HL-60 (cell line): ENCODE measurements around the gene ITPK1.

Experiments used
- GABPA ChIP-seq: IDR thresholded peaks from 2 replicates; pipeline ENCODE4 v1.6.1; 2012; ENCODE audit warnings: low read depth
- POLR2AphosphoS5 ChIP-seq: IDR thresholded peaks from 2 replicates; pipeline ENCODE4 v1.6.1; 2012; ENCODE audit warnings: low read depth
- SPI1 ChIP-seq: IDR thresholded peaks from 2 replicates; pipeline ENCODE4 v1.6.1; 2012; ENCODE audit warnings: low read depth, mild to moderate bottlenecking, borderline replicate concordance
- TF ChIP-seq, protein P1 (sequence below): IDR thresholded peaks from one replicate; pipeline ENCODE4 v1.5.1; 2011; ENCODE audit warnings: low read length, control low read depth, inconsistent platforms; ENCODE audit not compliant: insufficient read depth
- TF ChIP-seq, protein P2 (sequence below): IDR thresholded peaks from 2 replicates; pipeline ENCODE4 v1.6.1; 2012; ENCODE audit warnings: low read depth; ENCODE audit not compliant: insufficient replicate concordance

DNA sequence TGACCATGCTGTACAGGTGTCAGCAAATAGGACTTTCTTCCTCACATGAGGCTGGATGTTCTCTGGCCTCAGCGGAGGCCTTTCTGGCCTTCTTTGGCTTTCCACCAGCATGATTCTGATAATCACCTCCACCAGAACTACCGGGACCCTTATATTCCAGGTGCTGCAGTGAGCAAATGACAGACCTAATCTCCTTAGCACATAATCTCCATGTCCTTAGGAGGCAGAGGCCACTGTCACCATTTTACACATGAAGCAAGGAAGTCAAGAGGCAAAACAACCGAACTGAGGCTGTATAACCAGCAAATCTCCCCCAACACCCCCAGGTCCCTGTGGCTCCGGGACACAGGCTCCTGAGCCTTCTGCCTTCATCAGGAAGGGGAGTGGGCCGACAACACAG, 91.2 kb downstream of the ITPK1 start:
- TF ChIP-seq, protein P1, sequence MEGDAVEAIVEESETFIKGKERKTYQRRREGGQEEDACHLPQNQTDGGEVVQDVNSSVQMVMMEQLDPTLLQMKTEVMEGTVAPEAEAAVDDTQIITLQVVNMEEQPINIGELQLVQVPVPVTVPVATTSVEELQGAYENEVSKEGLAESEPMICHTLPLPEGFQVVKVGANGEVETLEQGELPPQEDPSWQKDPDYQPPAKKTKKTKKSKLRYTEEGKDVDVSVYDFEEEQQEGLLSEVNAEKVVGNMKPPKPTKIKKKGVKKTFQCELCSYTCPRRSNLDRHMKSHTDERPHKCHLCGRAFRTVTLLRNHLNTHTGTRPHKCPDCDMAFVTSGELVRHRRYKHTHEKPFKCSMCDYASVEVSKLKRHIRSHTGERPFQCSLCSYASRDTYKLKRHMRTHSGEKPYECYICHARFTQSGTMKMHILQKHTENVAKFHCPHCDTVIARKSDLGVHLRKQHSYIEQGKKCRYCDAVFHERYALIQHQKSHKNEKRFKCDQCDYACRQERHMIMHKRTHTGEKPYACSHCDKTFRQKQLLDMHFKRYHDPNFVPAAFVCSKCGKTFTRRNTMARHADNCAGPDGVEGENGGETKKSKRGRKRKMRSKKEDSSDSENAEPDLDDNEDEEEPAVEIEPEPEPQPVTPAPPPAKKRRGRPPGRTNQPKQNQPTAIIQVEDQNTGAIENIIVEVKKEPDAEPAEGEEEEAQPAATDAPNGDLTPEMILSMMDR = no peak
- TF ChIP-seq, protein P2, sequence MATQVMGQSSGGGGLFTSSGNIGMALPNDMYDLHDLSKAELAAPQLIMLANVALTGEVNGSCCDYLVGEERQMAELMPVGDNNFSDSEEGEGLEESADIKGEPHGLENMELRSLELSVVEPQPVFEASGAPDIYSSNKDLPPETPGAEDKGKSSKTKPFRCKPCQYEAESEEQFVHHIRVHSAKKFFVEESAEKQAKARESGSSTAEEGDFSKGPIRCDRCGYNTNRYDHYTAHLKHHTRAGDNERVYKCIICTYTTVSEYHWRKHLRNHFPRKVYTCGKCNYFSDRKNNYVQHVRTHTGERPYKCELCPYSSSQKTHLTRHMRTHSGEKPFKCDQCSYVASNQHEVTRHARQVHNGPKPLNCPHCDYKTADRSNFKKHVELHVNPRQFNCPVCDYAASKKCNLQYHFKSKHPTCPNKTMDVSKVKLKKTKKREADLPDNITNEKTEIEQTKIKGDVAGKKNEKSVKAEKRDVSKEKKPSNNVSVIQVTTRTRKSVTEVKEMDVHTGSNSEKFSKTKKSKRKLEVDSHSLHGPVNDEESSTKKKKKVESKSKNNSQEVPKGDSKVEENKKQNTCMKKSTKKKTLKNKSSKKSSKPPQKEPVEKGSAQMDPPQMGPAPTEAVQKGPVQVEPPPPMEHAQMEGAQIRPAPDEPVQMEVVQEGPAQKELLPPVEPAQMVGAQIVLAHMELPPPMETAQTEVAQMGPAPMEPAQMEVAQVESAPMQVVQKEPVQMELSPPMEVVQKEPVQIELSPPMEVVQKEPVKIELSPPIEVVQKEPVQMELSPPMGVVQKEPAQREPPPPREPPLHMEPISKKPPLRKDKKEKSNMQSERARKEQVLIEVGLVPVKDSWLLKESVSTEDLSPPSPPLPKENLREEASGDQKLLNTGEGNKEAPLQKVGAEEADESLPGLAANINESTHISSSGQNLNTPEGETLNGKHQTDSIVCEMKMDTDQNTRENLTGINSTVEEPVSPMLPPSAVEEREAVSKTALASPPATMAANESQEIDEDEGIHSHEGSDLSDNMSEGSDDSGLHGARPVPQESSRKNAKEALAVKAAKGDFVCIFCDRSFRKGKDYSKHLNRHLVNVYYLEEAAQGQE = no peak
- TF ChIP-seq POLR2AphosphoS5 (no peak), SPI1 (no peak), GABPA (no peak)
